H1 (cell line): ENCODE results near the gene CACNG4. TPM values are rescaled to one million over a fixed set of nuclear protein-coding genes. Genes with fewer than 3 reads are reported as not detected.

Experiments used
- CTCF ChIA-PET: fragments of 300-600 bp; sonication (Branson Sonifier 250); formaldehyde crosslinking; loops from one replicate; lab custom pipeline; 2021; ENCODE audit not compliant: partially characterized antibody; lab: Charles Lee
- POLR2A ChIA-PET: fragments of 300-600 bp; sonication (Branson Sonifier 250); formaldehyde crosslinking; loops from one replicate; lab custom pipeline; 2021; ENCODE audit warnings: inconsistent platforms; ENCODE audit not compliant: partially characterized antibody; lab: Charles Lee
- DNase-seq, 2 experiments: peaks; one replicate each; pipeline versions ENCODE4 v3.0.0 to v3.0.0-alpha.2; 2010 to 2022; ENCODE audit warnings: low spot score in 2 of 2, low read depth in 1 of 2, mixed read lengths in 1 of 2
- FAIRE-seq: peaks from 2 replicates; lab custom pipeline; 2011; peaks lifted over from hg19 to GRCh38; lab: Jason Lieb, UNC
- H2AFZ ChIP-seq: 2 replicates; pipeline ENCODE4 v1.8.1; 2012; ENCODE audit warnings: low read length, inconsistent platforms
- H2AK5ac ChIP-seq: 2 replicates; pipeline ENCODE4 v1.6.1; 2013; ENCODE audit warnings: low read depth, low read length
- H2BK120ac ChIP-seq: replicated peaks from 2 replicates; pipeline ENCODE3; 2013; ENCODE audit warnings: low read depth, low read length, inconsistent platforms
- H2BK12ac ChIP-seq: 2 replicates; pipeline ENCODE4 v1.6.1; 2013; ENCODE audit warnings: low read depth, low read length
- H2BK15ac ChIP-seq: 2 replicates; pipeline ENCODE4 v1.6.1; 2013; ENCODE audit warnings: low read length
- H2BK20ac ChIP-seq: 2 replicates; pipeline ENCODE4 v1.6.1; 2013; ENCODE audit warnings: low read length
- H2BK5ac ChIP-seq: 2 replicates; pipeline ENCODE4 v1.6.1; 2013; ENCODE audit warnings: low read depth, low read length
- H3K14ac ChIP-seq: 2 replicates; pipeline ENCODE4 v1.6.1; 2013; ENCODE audit warnings: inconsistent platforms; ENCODE audit not compliant: insufficient read length
- H3K18ac ChIP-seq: 2 replicates; pipeline ENCODE4 v1.6.1; 2013; ENCODE audit warnings: low read length; ENCODE audit errors: extremely low read depth
- H3K23ac ChIP-seq: 2 replicates; pipeline ENCODE4 v1.6.1; 2013; ENCODE audit warnings: inconsistent platforms; ENCODE audit not compliant: insufficient read length
- H3K23me2 ChIP-seq: 2 replicates; pipeline ENCODE4 v1.6.1; 2013; ENCODE audit warnings: low read depth, low read length
- H3K27ac ChIP-seq: 2 replicates; pipeline ENCODE4 v1.6.1; 2011; ENCODE audit warnings: low read depth, low read length, inconsistent platforms
- H3K27me3 ChIP-seq, 4 experiments: replicated peaks in 1 of 4; 1 replicate in 1 of 4; 2 replicates in 3 of 4; pipeline versions ENCODE4 v1.6.1 to v1.8.1; 2011 to 2013; ENCODE audit warnings: low read length in 3 of 4, mild to moderate bottlenecking in 3 of 4, inconsistent platforms in 2 of 4, mixed read lengths in 2 of 4, moderate library complexity in 1 of 4; ENCODE audit not compliant: control insufficient read depth in 3 of 4, insufficient read depth in 3 of 4; ENCODE audit errors: extremely low read depth in 1 of 4
- H3K36me3 ChIP-seq, 4 experiments: 2 replicates each; pipeline versions ENCODE4 v1.6.1 to v1.8.1; 2011 to 2013; ENCODE audit warnings: mild to moderate bottlenecking in 4 of 4, low read length in 3 of 4, moderate library complexity in 2 of 4, control low read depth in 1 of 4, inconsistent platforms in 1 of 4; ENCODE audit not compliant: insufficient read depth in 4 of 4, control insufficient read depth in 2 of 4
- H3K4ac ChIP-seq: replicated peaks from 2 replicates; pipeline ENCODE3; 2013; ENCODE audit warnings: low read length, low read depth, mixed read lengths, inconsistent platforms; ENCODE audit not compliant: insufficient read length
- H3K4me1 ChIP-seq, 4 experiments: replicated peaks in 1 of 4; 1 replicate in 1 of 4; 2 replicates in 3 of 4; pipeline versions ENCODE4 v1.6.1 to v1.8.1; 2011 to 2013; ENCODE audit warnings: low read length in 3 of 4, inconsistent platforms in 2 of 4, mixed read lengths in 1 of 4; ENCODE audit not compliant: insufficient read depth in 4 of 4, control insufficient read depth in 3 of 4
- H3K4me2 ChIP-seq, 2 experiments: 2 replicates each; pipeline versions ENCODE4 v1.6.1 to v1.8.1; 2011 to 2013; ENCODE audit warnings: low read depth in 2 of 2, low read length in 2 of 2, control low read depth in 1 of 2, inconsistent platforms in 1 of 2, mild to moderate bottlenecking in 1 of 2; ENCODE audit not compliant: insufficient read depth in 1 of 2
- H3K4me3 ChIP-seq, 4 experiments: fragments of 200-600, 300-600 bp in 1 of 4; sonication (generic), shearing (Covaris generic), sonication (Bioruptor Twin) in 1 of 4; 2 replicates each; pipeline versions ENCODE4 v1.5.1 to v1.8.1; 2011 to 2016; ENCODE audit warnings: low read length in 4 of 4, low read depth in 3 of 4, control low read depth in 2 of 4, inconsistent platforms in 2 of 4, mild to moderate bottlenecking in 2 of 4, mixed read lengths in 1 of 4, moderate library complexity in 1 of 4; ENCODE audit not compliant: insufficient read depth in 2 of 4; ENCODE audit errors: extremely low read depth in 1 of 4
- H3K56ac ChIP-seq: replicated peaks from 2 replicates; pipeline ENCODE3; 2013; ENCODE audit warnings: low read depth, mild to moderate bottlenecking, mixed read lengths, low read length, inconsistent platforms; ENCODE audit not compliant: insufficient read length
- H3K79me1 ChIP-seq: 2 replicates; pipeline ENCODE4 v1.6.1; 2013; ENCODE audit warnings: low read depth, low read length, control low read depth
- H3K79me2 ChIP-seq, 2 experiments: 2 replicates each; pipeline versions ENCODE4 v1.6.1 to v1.8.1; 2012 to 2013; ENCODE audit warnings: low read length in 2 of 2, mild to moderate bottlenecking in 2 of 2, inconsistent platforms in 1 of 2; ENCODE audit not compliant: insufficient read depth in 2 of 2, control insufficient read depth in 1 of 2
- H3K9ac ChIP-seq, 4 experiments: replicated peaks in 1 of 4; 1 replicate in 1 of 4; 2 replicates in 3 of 4; pipeline versions ENCODE4 v1.6.1 to v1.8.1; 2011 to 2013; ENCODE audit warnings: low read depth in 3 of 4, low read length in 3 of 4, control low read depth in 2 of 4, mild to moderate bottlenecking in 2 of 4, moderate library complexity in 2 of 4, inconsistent platforms in 1 of 4; ENCODE audit errors: extremely low read depth in 1 of 4
- H3K9me3 ChIP-seq, 2 experiments: 2 replicates each; pipeline versions ENCODE4 v1.6.1 to v1.8.1; 2012 to 2013; ENCODE audit warnings: mild to moderate bottlenecking in 2 of 2, moderate library complexity in 2 of 2, control low read depth in 1 of 2, inconsistent platforms in 1 of 2, low read depth in 1 of 2, low read length in 1 of 2, mixed read lengths in 1 of 2; ENCODE audit not compliant: insufficient read depth in 2 of 2
- H4K20me1 ChIP-seq, 2 experiments: replicated peaks in 1 of 2; 2 replicates each; pipeline versions ENCODE3 to v1.8.1; 2011 to 2013; ENCODE audit warnings: inconsistent platforms in 2 of 2, low read length in 2 of 2, mild to moderate bottlenecking in 1 of 2; ENCODE audit not compliant: insufficient read depth in 2 of 2, control insufficient read depth in 1 of 2
- H4K5ac ChIP-seq: 2 replicates; pipeline ENCODE4 v1.6.1; 2013; ENCODE audit warnings: low read length, low read depth, mixed read lengths, inconsistent platforms; ENCODE audit not compliant: insufficient read length
- H4K8ac ChIP-seq: 2 replicates; pipeline ENCODE4 v1.8.0; 2013; ENCODE audit warnings: mild to moderate bottlenecking, moderate library complexity, low read length, inconsistent platforms; ENCODE audit not compliant: insufficient read depth; ENCODE audit errors: extremely low read depth
- H4K91ac ChIP-seq: replicated peaks from 2 replicates; pipeline ENCODE3; 2013; ENCODE audit warnings: low read length, mixed read lengths, inconsistent platforms; ENCODE audit not compliant: insufficient read length
- CBX8 ChIP-seq: fragments of 300-800, 300-1000 bp; sonication (generic); IDR thresholded peaks from 2 replicates; pipeline ENCODE4 v1.7.1; 2016; ENCODE audit warnings: low read depth, low read length, borderline replicate concordance
- HDAC6 ChIP-seq: IDR thresholded peaks from one replicate; pipeline ENCODE4 v1.7.1; 2012; ENCODE audit warnings: low read depth, mild to moderate bottlenecking, inconsistent platforms, low read length, moderate library complexity
- JUND ChIP-seq: IDR thresholded peaks from 2 replicates; pipeline ENCODE4 v1.6.1; 2011; ENCODE audit warnings: mild to moderate bottlenecking, improper control_type of control experiment, low read length
- NRF1 ChIP-seq: IDR thresholded peaks from 2 replicates; pipeline ENCODE4 v1.6.1; 2011; ENCODE audit warnings: mild to moderate bottlenecking, low read depth, low read length, improper control_type of control experiment
- RBBP5 ChIP-seq: IDR thresholded peaks from 2 replicates; pipeline ENCODE4 v1.7.1; 2012; ENCODE audit warnings: low read depth, mild to moderate bottlenecking, inconsistent platforms, low read length, moderate library complexity, borderline replicate concordance
- RNF2 ChIP-seq: fragments of 200-900, 300-1000 bp; sonication (generic); IDR thresholded peaks from 2 replicates; pipeline ENCODE4 v1.7.1; 2016; ENCODE audit warnings: borderline replicate concordance, low read depth, mild to moderate bottlenecking, antibody characterized with exemption, low read length; ENCODE audit not compliant: poor library complexity, severe bottlenecking; ENCODE audit errors: missing control alignments
- SIRT6 ChIP-seq: IDR thresholded peaks from one replicate; pipeline ENCODE4 v1.7.1; 2012; ENCODE audit warnings: low read length, inconsistent platforms
- SIX5 ChIP-seq: IDR thresholded peaks from 2 replicates; pipeline ENCODE4 v1.6.1; 2011; ENCODE audit warnings: mild to moderate bottlenecking, low read depth, low read length
- SP1 ChIP-seq: IDR thresholded peaks from 2 replicates; pipeline ENCODE4 v1.6.1; 2011; ENCODE audit warnings: low read depth, low read length
- SRF ChIP-seq: IDR thresholded peaks from 2 replicates; pipeline ENCODE4 v1.6.1; 2011; ENCODE audit warnings: mild to moderate bottlenecking, low read depth, low read length, moderate library complexity
- TAF1 ChIP-seq: IDR thresholded peaks from 2 replicates; pipeline ENCODE4 v1.6.1; 2011; ENCODE audit warnings: mild to moderate bottlenecking, low read depth, low read length
- YY1 ChIP-seq: IDR thresholded peaks from 2 replicates; pipeline ENCODE4 v1.6.1; 2011; ENCODE audit warnings: low read depth, mild to moderate bottlenecking, low read length
- ZNF274 ChIP-seq: IDR thresholded peaks from 2 replicates; pipeline ENCODE4 v1.7.0; 2012; ENCODE audit warnings: low read length, borderline replicate concordance; ENCODE audit errors: extremely low read depth
- WGBS, 2 experiments: shearing (Covaris generic) in 1 of 2; methylation state at CpG; one replicate each; pipeline versions ENCODE4 v1.1.6 to v1.1.7; 2013 to 2015; ENCODE audit warnings: low lambda C conversion rate in 2 of 2, mixed read lengths in 2 of 2, inconsistent platforms in 1 of 2, low coverage in 1 of 2, missing lambda C conversion rate in 1 of 2; ENCODE audit not compliant: insufficient replicate concordance in 2 of 2, insufficient coverage in 1 of 2, insufficient read length in 1 of 2; ENCODE audit errors: extremely low coverage in 1 of 2, missing lambda C conversion rate in 1 of 2; 5-methylcytosine and 5-hydroxymethylcytosine counted together
- polyA plus RNA-seq, 7 experiments: library from polyadenylated mRNA; depleted of rRNA in 3 of 7; stranded (reverse) in 5 of 7; unstranded in 2 of 7; fragments of >200 nt in 5 of 7; fragments of 200-250 nt in 2 of 7; gene quantifications; 1 replicate in 5 of 7; 2 replicates in 1 of 7; 4 replicates in 1 of 7; pipeline versions ENCODE4 v1.2.1 to v1.2.3, GENCODE V29; 2011 to 2013; ENCODE audit warnings: missing spikeins in 2 of 7, mixed read lengths in 2 of 7
- total RNA-seq: library from RNA; stranded (reverse); fragmentation: NEBNext Ultra II Directional; extraction: Animal tissue kit (Norgen Biotek cat#: 25700); gene quantifications from 2 replicates; pipeline ENCODE4 v1.2.1, GENCODE V29; 2021

CACNG4 gene
- total and polyA plus RNA-seq, 2 of the 8 experiments (the other 6 are each of a cell fraction or from before 2014, with no cell fraction given) = 3.6 to 5.6 TPM

- Histone ChIP-seq H4K5ac (no peak overlapping the region), H3K4me1 (peaks cover 0 to 8% (median 4%) of the 10 kb centered on the region in 4 experiments; a peak in 3 of 7 replicates), H4K91ac (no peak overlapping the region), H2BK120ac (no peak overlapping the region), H2BK15ac (no peak overlapping the region), H3K18ac (no peak overlapping the region), H4K8ac (no peak overlapping the region), H3K56ac (no peak overlapping the region), H2BK20ac (no peak overlapping the region), H4K20me1 (no peaks in the 10 kb centered on the region), H3K36me3 (no peaks in the 10 kb centered on the region), H2BK5ac (no peak overlapping the region), H3K23ac (no peak overlapping the region), H3K4me2 (no peak overlapping the region), H3K14ac (no peak overlapping the region), H3K79me2 (no peaks in the 10 kb centered on the region), H3K9ac (no peak overlapping the region), H3K79me1 (no peaks in the 10 kb centered on the region), H3K27me3 (no peaks in the 10 kb centered on the region), H3K4ac (no peak overlapping the region), H2AK5ac (no peak overlapping the region), H3K27ac (no peak overlapping the region), H3K9me3 (no peaks in the 10 kb centered on the region), H3K4me3 (no peak overlapping the region), H2BK12ac (no peak overlapping the region), H2AFZ (no peak overlapping the region), H3K23me2 (no peaks in the 10 kb centered on the region)
- TF ChIP-seq YY1 = no peak
- TF ChIP-seq SIRT6 = no peak
- TF ChIP-seq NRF1 = no peak
- TF ChIP-seq JUND = no peak
- TF ChIP-seq SP1 = no peak
- no peak for TF ChIP-seq ZNF274
- TF ChIP-seq RBBP5 = no peak
- no peak for TF ChIP-seq RNF2
- TF ChIP-seq SRF = no peak
- TF ChIP-seq TAF1 = no peak
- TF ChIP-seq HDAC6 = no peak
- TF ChIP-seq CBX8 = no peak
- no peak for TF ChIP-seq SIX5
- POLR2A ChIA-PET = no interaction called here
- CTCF ChIA-PET = interaction anchor here (1.2 kb wide), 1 partner anchor 13 kb away, joined by 3 read pairs; no protein-coding TSS in a partner anchor
- WGBS, 2 experiments = 85% methylated on average over 12 of the region's 12 CpGs; no CpG with 5 or more reads in 1 of the 2 experiments
- no peak for DNase-seq
- FAIRE-seq = no peak
These were observed 21.1 kb downstream of the CACNG4 start for GRCh38 chr17:66985338-66986237.
